SK-N-MC (cell line): Measurements from ENCODE around the gene APOF.

Source experiments
- DNase-seq: peaks from one replicate; pipeline ENCODE4 v3.0.0-alpha.2; 2011; ENCODE audit warnings: low read depth, low spot score
- H3K27ac ChIP-seq: fragments of 200-600 bp; sonication (generic); 2 replicates; pipeline ENCODE4 v1.5.1; 2016; ENCODE audit warnings: mixed run types
- H3K36me3 ChIP-seq: fragments of 200-600 bp; sonication (generic); 2 replicates; pipeline ENCODE4 v1.6.1; 2017; ENCODE audit warnings: antibody characterized with exemption, low read length, mixed read lengths; ENCODE audit not compliant: insufficient read depth
- H3K4me3 ChIP-seq: fragments of 200-600 bp; sonication (generic); 2 replicates; pipeline ENCODE4 v1.5.1; 2016
- H3K9ac ChIP-seq: fragments of 200-600 bp; sonication (generic); 2 replicates; pipeline ENCODE4 v1.8.0; 2017; ENCODE audit warnings: mixed run types, mixed read lengths; ENCODE audit not compliant: insufficient read length
- H3K9me3 ChIP-seq: fragments of 200-600 bp; sonication (generic); 2 replicates; pipeline ENCODE4 v1.6.1; 2017; ENCODE audit warnings: low read depth, mild to moderate bottlenecking, antibody characterized with exemption, low read length, moderate library complexity, mixed read lengths
- EZH2 ChIP-seq: fragments of 200-600 bp; sonication (generic); IDR thresholded peaks from one replicate; pipeline ENCODE4 v1.6.1; 2017; ENCODE audit warnings: antibody characterized with exemption
- FOXP2 ChIP-seq: optimal IDR thresholded peaks from 2 replicates; pipeline ENCODE3; 2011; ENCODE audit warnings: mild to moderate bottlenecking, moderate library complexity; ENCODE audit not compliant: insufficient read depth; ENCODE audit errors: extremely low read length, control extremely low read depth
- POLR2AphosphoS5 ChIP-seq: IDR thresholded peaks from 2 replicates; pipeline ENCODE4 v1.6.1; 2012; ENCODE audit warnings: mild to moderate bottlenecking, low read depth, low read length, borderline replicate concordance

Gene APOF

DNA sequence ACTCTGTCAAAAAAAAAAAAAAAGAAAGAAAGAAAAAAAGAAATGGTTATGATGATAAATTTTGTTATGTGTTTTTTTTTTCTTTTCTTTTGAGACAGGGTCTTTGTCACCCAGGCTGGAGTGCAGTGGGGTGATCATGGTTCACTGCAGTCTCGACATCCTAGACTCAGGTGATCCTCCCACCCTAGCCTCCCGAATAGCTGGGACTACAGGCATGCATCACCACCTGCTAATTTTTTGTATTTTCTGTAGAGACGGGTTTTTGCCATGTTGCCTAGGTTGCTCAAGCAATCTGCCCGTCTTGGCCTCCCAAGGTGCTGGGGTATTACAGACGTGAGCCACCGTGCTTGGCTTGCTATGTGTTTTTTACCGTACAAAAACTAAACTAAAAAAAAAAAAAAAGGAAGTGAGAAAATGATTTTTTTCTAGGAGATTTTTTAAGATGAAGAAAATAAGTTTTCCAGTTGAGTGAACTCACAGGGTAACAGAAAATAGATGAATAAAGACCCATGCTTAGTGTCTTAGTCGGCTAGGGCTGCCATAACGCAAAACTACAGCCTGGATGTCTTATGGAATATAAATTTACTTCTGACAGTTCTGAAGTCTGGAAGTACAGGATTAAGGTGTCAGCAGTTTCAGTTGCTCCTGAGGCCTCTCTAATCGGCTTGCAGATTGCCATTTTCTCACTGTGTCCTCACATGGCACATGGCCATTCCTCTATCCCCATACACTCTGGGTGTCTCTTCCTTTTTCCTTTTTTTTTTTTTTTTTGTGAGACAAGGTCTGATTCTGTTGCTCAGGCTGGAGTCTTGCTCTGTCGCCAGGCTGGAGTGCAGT, 13.2 kb upstream of the APOF start:
- Histone ChIP-seq H3K4me3 (no peak overlapping the region), H3K9ac (no peak overlapping the region), H3K9me3 (no peaks in the 10 kb centered on the region), H3K36me3 (no peaks in the 10 kb centered on the region), H3K27ac (no peak overlapping the region)
- TF ChIP-seq EZH2 (no peak), POLR2AphosphoS5 (no peak), FOXP2 (no peak)
- no peak for DNase-seq

DNA sequence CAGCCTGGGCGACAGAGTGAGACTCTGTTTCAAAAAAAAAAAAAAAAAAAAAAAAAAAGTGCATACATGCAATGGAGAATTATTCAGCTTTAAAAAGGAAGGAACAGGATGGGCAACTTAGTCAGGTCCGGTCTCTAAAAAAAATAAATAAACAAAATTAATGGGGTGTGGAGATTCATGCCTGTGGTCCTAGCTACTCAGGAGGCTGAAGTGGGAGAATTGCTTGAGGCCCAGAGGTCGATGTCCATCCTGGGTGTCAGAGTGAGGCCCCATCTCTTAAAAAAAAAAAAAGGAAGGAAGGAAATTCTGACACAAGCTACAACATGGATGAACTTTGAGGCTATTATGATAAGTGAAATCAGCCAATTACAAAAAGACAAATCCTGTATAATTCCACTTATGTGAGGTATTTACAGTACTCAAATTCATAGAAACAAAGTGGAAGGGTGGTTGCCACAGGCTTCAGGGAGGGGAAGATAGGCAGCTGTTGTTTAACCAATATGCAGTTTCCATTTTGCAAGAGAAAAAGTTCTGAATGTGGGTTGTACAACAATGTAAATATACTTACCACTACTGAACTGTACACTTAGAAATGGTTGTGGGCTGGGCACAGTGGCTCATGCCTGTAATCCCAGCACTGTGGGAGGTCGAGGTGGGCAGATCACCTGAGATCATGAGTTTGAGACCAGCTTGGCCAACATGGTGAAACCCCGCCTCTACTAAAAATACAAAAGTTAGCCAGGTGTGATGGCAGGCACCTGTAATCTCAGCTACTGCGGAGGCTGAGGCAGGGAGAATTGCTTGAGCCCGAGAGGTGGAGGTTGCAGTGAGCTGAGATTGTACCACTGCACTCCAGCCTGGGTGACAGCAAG, 12.3 kb upstream of the APOF start:
- H3K9ac ChIP-seq = no peak overlapping the region
- H3K36me3 ChIP-seq = no peaks in the 10 kb centered on the region
- no peak for TF ChIP-seq POLR2AphosphoS5
- TF ChIP-seq EZH2 = no peak
- H3K9me3 ChIP-seq = no peaks in the 10 kb centered on the region
- H3K4me3 ChIP-seq = no peak overlapping the region
- no peak overlapping the region for H3K27ac ChIP-seq
- no peak for DNase-seq

DNA sequence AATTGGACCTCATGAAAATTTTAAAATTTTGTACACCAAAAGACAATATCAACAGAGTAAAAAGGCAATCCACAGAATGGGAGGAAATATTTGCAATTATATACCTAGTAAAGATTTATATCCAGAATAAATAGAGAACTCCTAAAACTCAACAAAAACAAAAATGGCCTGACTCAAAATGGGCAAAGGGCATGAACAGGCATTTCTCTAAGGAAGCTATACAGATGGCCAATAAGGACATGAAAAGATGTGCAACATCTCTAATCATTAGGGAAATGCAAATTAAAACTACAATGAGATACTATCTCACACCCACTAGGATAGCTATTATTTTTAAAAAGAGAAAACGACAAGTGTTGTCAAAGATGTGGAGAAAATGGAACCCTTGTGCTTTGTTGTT, 10.9 kb upstream of the APOF start:
- no peak for DNase-seq
- TF ChIP-seq EZH2 (no peak), FOXP2 (no peak), POLR2AphosphoS5 (no peak)
- H3K4me3 ChIP-seq = no peak overlapping the region
- no peak overlapping the region for H3K9ac ChIP-seq
- no peaks in the 10 kb centered on the region for H3K9me3 ChIP-seq
- H3K36me3 ChIP-seq = no peaks in the 10 kb centered on the region
- H3K27ac ChIP-seq = no peak overlapping the region

DNA sequence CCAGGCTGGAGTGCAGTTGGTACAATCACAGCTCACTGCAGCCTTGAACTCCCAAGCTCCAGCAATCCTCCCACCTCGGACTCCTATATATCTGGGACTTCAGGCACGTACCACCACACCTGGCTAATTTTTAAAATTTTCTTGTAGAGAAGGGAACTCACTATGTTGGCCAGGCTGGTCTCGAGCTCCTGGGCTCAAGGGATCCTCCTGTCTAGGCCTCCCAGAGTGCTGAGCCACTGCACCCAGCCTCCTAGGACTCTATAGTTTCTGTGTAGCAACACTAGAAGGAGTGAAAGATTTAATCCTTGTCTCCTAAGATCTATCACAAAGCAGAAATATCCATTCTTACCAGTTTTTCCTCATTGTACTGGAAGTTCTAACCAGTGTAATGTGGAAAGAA, 4.3 kb upstream of the APOF start:
- Histone ChIP-seq H3K27ac (no peak overlapping the region), H3K4me3 (no peak overlapping the region), H3K36me3 (no peaks in the 10 kb centered on the region), H3K9ac (no peak overlapping the region), H3K9me3 (no peaks in the 10 kb centered on the region)
- DNase-seq = no peak
- TF ChIP-seq EZH2 (no peak), POLR2AphosphoS5 (no peak), FOXP2 (no peak)

DNA sequence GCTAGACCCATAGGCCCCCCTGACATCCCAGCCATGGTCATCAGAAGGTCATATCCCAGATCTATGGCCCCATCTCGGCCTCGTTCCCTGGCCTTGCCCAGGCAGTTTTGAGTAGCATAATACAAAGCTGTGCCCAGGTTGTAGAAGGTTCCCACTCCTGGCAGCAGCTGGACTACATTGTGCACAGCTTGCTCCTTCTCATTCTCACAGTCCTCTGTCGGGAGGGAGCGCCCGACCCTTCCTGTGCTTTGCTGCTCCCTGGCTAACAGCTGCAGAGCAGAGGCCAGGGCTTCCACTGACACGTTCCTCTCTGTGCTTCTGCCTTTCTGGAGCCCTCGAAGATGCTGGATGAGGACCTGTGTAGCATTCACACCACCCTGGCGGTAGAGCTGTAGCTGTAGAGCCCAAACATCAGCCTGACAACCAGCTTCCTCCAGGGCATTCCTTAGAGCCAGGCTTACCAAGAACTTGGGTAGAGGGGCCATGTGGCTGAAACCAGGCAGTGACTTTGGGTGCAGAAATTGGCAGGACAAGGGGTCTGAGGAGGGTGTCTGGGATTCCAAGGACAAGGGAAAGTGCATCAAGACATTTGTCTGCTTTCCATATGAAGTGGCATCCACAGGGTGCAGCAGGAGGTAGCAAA, 1.0 kb downstream of the APOF start:
- Histone ChIP-seq H3K9ac (no peak overlapping the region), H3K9me3 (no peaks in the 10 kb centered on the region)
- no peak for TF ChIP-seq FOXP2
- TF ChIP-seq POLR2AphosphoS5 = no peak
- no peak for TF ChIP-seq EZH2

DNA sequence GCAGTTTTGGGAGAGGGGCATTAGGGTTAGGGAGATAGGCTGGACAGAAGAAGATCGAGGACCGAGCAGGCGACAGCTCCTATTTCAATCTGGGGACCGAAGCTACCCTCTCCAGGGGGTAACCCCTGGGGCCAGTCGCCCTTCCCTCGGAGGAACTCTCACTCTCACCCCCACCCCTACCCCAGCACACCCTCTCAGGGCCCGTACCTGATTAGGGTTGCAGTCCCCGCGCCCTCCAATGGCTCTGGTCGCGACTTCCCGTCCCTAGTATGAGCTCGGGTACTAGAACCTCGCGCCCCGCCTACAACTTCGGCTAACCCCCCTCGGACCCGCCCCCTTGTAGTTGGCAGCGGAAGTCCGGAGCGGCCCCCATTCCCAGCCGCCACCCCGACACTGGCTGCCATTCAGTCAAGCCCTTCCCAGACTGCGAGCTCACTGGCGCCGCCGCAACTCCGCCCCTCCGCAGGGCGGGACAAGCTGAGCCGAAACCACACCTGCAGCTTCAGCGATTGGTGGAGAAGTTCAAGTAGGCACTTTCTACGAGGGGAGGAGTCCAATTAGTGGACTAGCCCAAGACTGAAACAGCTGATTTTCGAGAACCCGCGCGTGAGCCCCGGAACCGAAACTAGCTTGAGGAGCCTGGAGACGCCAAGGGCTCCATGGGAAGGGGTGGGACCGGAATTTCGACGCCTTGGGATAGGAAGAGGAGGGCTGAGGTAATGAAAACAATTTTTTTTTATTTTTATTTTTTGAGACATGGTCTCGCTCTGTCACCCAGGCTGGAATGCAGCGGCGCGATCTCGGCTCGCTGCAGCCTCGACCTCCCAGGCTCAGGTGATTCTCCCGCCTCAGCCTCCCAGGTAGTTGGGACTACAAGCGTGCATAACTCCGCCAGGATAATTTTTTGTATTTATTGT, 2.5 kb downstream of the APOF start, which contains the start of gene STAT2:
TSS of gene STAT2 (minus strand) at position 257 of the 917 bp plus-strand sequence. CDS start 3,536 bp downstream, outside the sequence.
- peak; percentile 99 for DNase-seq
- Histone ChIP-seq H3K9me3 (no peaks in the 10 kb centered on the region), H3K9ac (peak within 1 kb of the TSS; percentile 78), H3K36me3 (peaks cover 10% of the 10 kb centered on the region), H3K4me3 (peak within 1 kb of the TSS; percentile 91), H3K27ac (peak within 1 kb of the TSS; percentile 73)
- no peak for TF ChIP-seq FOXP2
- TF ChIP-seq EZH2 = no peak
- peak; percentile 73 for TF ChIP-seq POLR2AphosphoS5

More for the DNA sequence above, 1.0 kb downstream of the APOF start:
- Histone ChIP-seq H3K36me3 (no peaks in the 10 kb centered on the region), H3K4me3 (no peak overlapping the region), H3K27ac (no peak overlapping the region)
- no peak for DNase-seq

DNA sequence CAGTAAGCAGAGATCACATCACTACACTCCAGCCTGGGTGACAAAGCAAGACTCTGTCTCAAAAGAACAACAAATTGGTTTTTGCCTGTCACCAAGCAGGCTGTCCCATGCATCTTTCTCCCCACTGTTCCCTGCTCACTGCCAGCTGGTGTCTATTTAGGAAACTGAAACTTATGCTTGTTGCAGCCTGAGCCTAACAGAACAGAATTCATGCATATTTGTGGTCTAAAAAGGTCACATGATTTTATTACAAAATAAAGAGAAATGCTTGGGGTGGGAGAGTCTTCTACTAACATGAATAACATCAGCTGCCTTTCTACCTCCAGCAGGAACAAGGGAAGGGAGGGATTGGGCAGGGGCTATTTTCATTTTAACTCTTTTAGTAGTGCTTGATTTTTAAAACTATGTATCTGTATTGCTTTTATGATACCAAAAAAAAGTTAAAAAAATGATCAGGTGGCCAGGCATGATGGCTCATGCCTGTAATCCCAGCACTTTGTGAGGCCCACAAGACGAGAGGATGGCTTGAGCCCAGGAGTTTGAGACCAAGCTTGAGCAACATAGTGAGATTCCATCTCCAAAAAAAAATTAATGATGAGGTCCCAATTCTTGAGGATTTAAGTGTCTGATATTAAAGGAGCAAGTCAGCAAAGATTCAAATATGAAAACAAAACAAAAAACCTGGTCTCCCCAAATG, 3.7 kb downstream of the APOF start:
- H3K9me3 ChIP-seq = no peaks in the 10 kb centered on the region
- TF ChIP-seq EZH2 (no peak), POLR2AphosphoS5 (no peak), FOXP2 (no peak)
- peak overlapping the region; percentile 91 for H3K4me3 ChIP-seq
- peak overlapping the region; percentile 76 for H3K9ac ChIP-seq
- DNase-seq = peak; percentile 64
- H3K36me3 ChIP-seq = peaks cover 21% of the 10 kb centered on the region
- H3K27ac ChIP-seq = peak overlapping the region; percentile 56
